ENCODE measurements around the gene TMC4.
"Not testable (repeated sequence)": the region's sequence is repeated elsewhere in the genome, so short reads cannot be mapped to it uniquely, and the experiment has no call there.

TMC4 gene, protein sequence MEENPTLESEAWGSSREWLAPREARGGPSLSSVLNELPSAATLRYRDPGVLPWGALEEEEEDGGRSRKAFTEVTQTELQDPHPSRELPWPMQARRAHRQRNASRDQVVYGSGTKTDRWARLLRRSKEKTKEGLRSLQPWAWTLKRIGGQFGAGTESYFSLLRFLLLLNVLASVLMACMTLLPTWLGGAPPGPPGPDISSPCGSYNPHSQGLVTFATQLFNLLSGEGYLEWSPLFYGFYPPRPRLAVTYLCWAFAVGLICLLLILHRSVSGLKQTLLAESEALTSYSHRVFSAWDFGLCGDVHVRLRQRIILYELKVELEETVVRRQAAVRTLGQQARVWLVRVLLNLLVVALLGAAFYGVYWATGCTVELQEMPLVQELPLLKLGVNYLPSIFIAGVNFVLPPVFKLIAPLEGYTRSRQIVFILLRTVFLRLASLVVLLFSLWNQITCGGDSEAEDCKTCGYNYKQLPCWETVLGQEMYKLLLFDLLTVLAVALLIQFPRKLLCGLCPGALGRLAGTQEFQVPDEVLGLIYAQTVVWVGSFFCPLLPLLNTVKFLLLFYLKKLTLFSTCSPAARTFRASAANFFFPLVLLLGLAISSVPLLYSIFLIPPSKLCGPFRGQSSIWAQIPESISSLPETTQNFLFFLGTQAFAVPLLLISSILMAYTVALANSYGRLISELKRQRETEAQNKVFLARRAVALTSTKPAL

DNA sequence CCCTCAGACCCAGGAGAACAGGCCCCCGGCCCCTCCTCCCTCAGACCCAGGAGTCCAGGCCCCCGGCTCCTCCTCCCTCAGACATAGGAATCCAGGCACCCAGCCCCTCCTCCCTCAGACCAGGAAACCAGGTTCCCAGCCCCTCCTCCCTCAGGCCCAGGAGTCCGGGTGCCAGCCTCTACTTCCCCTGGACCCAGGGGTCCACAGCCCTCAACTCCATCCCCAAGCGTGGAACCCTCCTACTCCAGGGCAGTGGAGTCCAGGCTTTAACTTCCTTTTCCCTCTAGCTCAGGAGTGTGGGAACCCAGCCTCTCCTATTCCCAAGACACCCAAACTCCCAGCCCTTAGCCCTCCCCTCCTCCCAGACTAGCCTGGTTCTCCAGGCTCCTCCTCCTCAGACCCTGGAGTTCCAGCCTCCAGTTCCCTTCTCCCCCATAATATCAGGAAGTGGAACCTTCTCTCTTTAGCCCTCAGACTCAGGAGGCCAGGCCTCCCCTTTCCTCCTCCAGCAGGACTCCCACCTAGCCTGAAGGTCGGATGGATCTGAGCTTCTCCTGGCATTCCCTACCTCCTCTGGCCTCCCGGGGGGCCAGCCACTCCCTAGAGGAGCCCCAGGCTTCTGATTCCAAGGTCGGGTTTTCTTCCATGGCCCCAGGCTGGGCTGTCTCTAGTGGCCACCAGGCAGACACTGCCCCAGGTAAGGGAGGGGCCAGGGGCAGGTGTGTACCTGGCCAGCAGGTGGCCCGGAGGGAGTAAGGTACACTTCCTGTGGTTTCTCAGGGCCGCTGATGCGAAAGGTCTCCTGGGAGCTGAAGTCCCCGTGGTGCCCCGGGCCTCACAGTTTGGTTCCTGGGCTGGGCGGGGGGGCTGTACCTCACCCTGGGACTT lies at the start of gene TMC4:
Gene TMC4, minus strand, starts transcription at position 690 of the 888 bp plus-strand sequence. Its CDS starts 43 bp downstream, at position 647.
- DNase-seq (ENCODE audit: low spot score) = peak; percentile 32

DNA sequence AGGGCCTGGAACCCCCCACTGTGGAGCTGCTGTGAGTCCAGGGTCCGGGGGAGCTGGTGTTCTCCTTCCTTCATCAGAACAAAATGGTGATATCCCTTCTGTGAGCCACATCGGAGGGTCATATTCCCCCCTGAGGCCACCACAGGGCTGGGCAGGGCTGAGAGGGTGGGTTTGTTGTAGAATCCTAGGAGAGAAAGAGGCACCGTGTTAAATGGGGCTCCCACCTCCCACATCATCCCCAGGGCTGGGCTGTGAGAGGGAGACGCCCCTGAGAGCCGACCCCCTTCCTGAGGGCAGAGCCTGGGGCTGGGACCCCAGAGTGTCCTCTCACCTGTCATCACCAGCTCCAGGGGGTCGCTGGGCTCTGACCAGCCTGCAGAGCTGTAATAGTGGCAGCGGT lies 49.0 kb upstream of the TMC4 start:
- DNase-seq (ENCODE audit: low spot score) = not testable (repeated sequence)

DNA sequence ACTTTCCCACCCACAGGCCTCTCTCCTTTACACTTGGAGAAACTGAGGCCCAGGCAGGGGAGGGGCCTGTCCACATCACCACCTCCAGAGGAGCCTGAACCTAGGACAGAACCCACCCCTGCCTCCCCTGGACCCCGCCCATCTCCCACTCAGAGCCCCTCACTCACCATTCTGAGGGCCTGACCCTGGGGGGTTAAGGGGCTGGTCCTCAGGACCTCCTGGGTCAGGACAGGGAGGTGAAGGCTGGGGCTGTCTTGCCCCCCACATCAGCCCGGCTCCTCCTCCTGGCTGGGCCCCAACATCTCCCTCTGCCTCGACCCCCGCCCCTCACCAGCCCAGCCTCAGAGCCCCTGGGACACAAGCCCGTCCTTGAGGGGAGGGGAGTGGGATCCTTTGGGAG lies 46.7 kb upstream of the TMC4 start:
- not testable (repeated sequence) for DNase-seq (ENCODE audit: low spot score)

DNA sequence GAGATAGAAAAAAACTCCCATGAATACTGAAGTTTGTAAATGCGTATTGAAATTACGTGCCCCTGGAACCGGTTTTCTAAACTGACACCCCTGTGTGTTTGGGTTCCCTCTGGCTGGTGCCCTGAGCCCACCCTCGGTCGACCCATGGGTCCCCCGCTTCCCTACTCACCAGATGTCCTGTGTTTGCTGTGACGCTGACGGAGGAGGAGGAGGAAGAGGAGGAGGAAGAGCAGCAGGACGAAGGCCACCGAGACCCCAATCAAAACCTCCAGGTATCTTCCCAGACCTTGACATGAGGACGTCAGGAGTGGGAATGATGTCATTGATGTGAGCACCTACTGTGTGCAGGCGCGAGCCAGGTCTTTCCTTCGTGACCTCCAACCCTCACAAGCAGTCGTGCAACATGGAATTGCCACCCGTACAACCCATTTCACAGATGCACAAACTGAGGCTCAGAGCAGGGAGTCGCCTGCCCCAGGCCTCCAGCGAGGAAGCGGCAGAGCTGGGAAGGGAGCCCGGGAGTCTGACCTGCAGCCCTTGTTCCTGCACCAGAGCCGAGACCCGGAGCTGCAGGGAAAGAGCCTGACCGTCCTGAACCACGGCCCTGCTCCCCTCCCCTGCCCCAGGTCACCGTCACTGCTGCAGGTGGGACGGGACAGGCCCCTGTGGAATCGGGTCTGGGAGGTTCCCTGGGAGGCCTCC lies 46.2 kb upstream of the TMC4 start:
- DNase-seq (ENCODE audit: low spot score) = no peak

DNA sequence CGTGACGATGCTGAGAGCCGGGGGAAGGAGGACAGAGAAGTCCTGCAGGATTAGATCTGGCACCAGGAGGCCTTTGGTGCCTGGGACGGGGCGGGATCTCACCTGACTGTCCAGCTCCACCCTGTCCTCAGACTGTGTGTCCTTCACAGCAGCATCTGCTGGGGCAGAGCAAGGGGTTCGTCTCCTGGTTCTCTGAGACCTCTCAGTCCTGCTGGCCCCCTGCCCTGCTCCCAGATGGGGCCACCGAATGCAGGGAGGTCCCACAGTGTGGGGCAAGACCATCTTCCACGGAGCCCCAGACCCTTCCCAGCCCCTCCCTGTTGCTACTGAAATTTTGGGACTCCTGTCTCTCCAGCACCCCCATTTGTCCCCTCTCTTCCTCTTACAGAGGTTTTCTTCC lies 45.3 kb upstream of the TMC4 start:
- DNase-seq (ENCODE audit: low spot score) = no peak

DNA sequence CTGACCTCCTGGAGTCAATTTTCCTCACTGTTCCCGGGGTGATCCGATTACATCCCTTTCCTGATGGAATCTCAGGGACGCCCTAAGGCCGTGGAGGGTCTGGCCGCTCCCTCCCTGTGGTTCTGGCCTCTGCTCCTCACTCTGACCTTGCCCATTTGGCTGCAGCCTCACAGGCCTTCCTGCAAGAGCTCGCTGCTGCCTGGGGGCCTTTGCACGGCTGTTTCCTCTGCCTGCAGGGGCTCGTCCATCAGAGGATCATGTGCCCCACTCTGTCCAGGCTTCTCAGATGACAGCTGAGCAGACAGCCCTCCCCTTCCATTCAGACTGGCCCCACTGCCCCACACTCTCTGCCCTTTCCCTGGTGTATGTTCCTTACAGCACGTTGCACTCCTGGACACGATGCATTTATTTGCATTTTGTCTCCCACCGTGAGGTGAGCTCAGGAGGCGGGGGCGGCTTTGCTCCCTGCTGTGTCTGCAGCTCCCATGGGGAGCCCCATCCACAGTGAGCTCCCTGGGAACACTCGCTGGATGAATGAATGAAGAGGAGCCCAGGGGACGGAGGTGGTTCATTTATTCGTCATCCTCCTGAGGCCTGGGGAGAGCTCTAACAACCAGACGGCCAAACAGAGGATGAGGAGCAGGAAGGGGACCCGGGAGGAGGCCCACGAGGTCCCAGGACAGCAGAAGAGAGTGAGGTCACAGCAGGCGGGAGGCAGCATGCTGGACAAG lies 44.7 kb upstream of the TMC4 start:
- DNase-seq (ENCODE audit: low spot score) = not testable (repeated sequence)

DNA sequence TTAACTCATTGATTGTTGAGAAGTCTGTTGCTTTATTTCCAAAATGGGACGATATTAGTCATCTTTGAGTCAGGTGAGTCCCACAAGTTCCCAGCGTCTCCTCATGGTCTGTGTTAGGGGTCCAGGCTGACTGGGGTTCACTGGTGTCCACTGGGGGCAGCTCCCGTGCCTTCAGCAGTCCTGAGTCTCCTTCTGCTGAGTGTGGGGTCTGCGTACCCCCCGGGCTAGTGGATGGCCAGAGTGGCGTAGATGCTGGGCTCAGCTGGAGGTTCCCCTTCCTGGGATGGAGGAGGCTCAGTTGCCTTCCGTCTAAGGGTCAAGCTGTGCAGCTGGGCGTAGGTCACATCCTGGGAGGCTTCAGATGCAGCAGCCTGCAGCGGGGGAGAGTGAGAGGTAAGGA lies 43.9 kb upstream of the TMC4 start:
- no peak for DNase-seq (ENCODE audit: low spot score)

DNA sequence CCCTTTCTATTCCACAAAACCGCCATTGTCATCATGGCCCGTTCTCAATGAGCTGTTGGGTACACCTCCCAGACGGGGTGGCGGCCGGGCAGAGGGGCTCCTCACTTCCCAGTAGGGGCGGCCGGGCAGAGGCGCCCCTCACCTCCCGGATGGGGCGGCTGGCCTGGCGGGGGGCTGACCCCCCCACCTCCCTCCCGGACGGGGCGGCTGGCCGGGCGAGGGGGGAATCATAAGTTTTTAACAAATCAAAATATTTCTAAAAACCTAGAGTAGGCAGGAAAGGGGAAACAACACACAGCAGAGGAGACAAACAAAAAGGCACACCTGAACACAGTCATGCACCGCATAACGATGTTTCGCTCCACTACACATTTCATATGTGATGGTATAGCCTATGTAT lies 41.8 kb upstream of the TMC4 start:
- DNase-seq (ENCODE audit: low spot score) = not testable (repeated sequence)

DNA sequence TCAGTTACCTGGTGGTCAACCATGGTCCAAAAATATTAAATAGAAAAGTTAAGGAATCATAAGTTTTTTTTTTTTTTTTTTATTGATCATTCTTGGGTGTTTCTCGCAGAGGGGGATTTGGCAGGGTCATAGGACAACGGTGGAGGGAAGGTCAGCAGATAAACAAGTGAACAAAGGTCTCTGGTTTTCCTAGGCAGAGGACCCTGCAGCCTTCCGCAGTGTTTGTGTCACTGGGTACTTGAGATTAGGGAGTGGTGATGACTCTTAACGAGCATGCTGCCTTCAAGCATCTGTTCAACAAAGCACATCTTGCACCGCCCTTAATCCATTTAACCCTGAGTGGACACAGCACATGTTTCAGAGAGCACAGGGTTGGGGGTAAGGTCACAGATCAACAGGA lies 41.3 kb upstream of the TMC4 start:
- DNase-seq (ENCODE audit: low spot score) = not testable (repeated sequence)

DNA sequence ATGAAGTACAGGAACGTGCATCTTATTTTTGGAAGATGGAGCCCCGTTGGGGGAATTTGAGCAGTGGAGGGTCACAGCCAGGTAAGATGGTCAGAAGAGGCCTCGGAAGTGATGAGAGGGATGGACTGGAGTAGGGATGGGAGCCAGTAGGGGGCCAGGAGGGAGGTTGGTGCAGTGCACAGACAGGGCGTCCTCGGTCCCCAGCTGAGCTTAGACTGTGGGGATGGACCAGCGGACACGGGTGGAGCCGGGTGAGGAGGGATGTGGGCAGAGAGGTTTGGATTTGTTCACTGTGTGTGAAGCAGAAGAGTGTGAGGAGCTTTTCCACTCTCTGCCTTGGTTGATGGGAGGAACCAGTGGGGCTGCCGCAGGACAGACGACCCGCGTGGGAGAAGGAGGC lies 38.3 kb upstream of the TMC4 start:
- peak; percentile 17 for DNase-seq (ENCODE audit: low spot score)

DNA sequence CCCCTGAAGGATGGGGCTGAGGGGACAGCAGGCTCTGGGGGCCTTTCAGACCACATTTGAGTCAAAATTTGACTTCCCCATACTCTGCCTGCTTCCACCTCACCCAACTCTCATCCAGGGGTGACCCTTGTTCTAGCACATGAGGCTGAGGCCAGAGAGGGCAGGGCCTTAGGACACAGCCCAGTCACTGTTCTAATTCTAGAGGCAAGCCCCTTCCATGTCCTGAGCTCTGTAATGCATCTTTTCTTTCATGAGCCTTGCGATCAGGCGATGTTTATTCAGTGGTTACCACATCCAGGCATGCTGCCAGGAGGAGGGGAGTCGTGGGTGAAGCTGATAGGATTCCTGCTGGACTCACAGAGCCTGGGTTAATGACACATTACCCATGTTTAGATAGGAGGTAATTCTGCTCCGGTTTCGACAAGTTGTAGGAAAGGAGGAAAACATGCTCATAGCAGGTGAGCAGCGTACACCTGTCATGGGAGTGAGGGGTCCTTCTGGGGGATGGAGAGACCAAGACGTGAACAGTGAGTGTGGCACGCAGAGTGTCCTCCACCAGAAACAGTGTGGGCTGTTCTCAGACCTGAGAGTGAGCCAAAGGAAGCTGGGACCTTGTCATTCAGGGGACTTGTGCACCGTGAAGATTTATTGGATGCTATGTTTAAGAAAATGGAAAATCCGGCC lies 37.0 kb upstream of the TMC4 start:
- peak; percentile 80 for DNase-seq (ENCODE audit: low spot score)

DNA sequence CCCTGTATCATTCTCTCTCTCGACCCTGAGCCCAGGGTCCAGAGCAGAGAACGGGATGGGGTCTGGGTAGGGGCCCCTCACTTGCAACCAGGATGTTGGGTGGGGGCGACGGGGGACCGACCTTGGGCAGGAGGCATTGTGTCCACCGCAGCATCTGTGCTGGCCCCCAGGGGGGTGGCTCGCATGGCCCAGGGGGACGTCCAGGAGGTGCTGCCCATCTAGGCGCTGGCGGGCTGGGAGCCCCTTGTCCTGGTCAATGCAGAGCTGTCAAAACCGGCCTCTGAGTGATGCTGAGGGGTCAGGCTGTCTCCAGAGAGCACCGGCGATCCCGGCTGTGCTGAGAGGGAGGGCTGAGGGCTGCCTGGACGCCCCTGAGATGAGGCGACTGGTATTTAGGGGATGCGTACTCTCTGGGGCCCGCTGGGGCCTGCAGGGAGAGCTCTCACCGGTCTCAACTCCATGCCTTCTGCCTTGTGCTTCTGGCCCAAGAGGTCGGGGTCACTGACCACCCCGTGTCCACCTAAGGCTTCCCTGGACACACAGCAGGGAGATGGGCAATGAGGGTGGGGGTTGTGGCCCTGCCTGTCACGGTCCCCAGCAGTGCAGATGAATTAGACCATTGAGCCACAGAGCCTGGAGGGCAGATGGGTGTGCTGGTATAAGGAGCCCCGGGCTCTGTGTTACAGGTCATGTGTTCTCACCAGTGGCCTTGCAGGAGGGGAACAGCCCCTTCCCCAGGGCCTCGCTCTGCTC lies 36.3 kb upstream of the TMC4 start:
- DNase-seq (ENCODE audit: low spot score) = peak; percentile 55

DNA sequence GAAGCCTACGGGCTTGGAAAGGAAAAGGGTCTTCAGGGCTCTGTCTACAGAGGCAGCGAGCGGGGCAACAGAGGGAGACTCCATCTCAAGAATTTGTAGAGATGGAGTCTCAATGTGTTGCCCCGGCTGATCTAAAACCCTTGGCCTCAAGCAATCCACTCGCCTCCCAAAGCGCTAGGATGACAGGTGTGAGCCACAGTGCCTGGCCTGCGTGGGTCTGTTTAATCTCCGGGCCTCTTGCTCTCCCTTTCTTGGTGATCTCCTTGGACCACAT lies 35.8 kb upstream of the TMC4 start:
- peak; percentile 58 for DNase-seq (ENCODE audit: low spot score)

DNA sequence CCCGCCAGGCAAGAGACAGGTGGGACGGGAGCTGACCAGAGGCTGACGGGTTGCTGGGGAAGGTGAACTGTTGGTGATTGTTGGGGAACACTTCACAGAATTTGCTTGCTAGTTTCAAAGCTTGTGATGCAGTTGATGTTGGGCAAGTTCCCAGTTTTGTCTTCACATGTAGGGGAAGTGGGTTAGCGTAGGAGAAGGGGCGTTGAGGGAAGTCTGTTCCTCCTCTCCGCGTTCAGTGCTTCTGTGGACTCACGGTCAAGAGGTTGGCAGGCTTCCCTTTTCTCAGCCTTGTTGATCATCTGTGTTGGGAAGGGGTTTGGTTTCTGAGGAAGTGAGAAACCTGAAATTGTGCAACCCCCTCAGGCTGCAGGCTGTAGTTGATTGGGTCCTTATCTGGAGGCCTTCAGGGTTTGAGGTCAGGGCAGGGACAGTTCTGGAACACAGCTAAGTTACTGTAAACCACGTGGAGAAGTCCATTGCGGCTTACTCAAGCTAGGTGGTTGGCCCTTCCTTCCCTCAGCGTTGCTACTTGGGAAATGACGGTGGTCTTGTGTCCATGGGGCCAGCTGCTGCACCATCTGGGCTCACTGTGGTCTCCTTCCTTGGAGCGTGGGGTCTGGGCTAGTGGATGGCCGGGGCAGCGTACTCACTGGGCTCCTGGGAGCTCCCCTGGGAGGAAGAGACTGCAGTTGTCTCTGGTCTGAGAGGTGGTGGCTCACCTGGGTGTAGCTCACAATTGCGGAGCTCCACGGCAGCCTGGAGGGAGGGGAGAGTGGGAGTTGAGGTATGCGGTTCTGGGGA lies 35.2 kb upstream of the TMC4 start:
- DNase-seq (ENCODE audit: low spot score) = peak; percentile 66

DNA sequence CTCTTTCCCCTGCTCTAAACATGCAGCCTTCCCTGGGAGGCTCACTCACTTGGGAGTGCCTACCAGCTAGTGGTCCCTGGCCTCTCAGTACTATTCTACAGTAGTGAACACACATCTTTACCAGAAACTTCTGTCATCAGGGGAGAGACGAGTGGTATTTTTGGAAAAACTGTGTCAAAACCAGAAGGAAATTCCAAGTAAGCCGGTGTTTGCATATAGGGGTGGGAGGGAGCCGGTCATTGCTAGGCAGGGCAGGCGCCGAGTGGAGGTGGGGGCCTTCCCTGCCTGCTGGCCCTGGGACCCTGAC lies 34.7 kb upstream of the TMC4 start:
- peak; percentile 40 for DNase-seq (ENCODE audit: low spot score)

DNA sequence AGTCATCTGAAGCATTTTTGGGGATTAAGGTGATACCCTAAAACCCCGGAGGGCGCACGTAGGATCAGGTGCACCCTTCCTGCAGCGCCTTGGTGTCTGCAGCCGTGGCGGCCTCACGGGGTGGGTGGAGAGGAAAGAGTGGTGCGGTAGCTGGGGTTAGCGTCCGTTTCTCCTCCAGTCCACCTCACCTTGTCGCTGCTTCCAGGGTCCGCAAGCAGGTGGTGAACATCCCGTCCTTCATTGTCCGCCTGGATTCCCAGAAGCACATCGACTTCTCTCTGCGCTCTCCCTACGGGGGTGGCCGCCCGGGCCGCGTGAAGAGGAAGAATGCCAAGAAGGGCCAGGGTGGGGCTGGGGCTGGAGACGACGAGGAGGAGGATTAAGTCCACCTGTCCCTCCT lies 34.2 kb upstream of the TMC4 start:
- DNase-seq (ENCODE audit: low spot score) = not testable (repeated sequence)

DNA sequence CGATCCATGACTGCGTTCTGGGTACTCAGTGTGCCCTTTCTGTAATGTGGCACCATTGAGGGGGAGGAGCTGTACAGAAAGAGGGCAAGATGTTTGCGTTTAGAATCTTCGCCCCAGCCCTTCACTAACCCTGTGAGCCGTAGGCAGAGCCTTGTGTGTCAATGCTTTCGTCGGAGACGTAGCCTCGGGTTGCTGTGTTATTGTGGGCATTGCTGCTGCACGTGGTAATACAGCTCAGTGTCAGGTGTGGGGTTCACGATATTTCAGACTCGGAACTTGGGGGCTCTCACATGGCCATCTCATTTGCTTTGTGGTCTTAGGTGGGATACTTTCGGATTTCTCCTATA lies 33.8 kb upstream of the TMC4 start:
- DNase-seq (ENCODE audit: low spot score) = peak; percentile 21

DNA sequence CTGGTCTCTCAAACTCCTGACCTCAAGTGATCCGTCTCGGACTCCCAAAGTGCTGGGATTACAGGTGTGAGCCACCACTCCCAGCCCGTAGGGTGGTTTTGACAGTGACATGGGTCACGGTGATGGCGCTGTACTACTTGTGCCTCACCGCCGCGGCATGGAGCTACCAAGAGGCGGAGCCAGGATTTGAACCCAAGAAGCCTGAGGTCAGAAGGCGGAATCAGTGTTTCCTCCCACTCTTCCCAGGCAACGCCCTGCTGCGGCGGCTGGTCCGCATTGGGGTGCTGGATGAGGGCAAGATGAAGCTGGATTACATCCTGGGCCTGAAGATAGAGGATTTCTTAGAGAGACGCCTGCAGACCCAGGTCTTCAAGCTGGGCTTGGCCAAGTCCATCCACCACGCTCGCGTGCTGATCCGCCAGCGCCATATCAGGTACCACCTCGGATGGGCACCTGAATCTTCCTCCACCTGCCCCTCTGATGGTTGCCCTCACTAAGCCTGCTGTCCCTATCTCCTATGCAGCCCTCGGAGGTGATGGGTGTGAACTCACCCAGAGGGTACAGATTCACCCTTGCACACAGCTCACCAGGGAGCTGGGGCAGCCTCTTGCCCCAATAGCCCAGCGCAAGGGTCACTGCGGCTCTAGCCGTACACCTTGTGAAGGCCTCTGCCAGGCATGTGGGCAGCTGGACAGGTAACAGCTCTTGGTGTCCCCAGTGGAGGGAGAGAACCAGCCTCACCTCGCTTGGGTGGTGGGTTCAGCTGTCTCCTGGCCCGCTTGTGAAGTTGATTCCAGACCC lies 33.3 kb upstream of the TMC4 start:
- no peak for DNase-seq (ENCODE audit: low spot score)

Data from cerebellar cortex (tissue), 1 donor.